CD4-positive, alpha-beta T cell (primary cell): ENCODE data around the gene C1QTNF9B. TPM values are rescaled to one million over a fixed set of nuclear protein-coding genes. Genes with fewer than 3 reads are reported as not detected.
"Not testable (repeated sequence)": the region's sequence is repeated elsewhere in the genome, so short reads cannot be mapped to it uniquely, and the experiment has no call there.

Experiments used
- ATAC-seq: fragments of 200-7000 bp; cut with Tn5 transposase; one replicate; pipeline ENCODE4 v1.10.0; 2022; ENCODE audit warnings: mild to moderate bottlenecking; ENCODE audit not compliant: poor library complexity
- CTCF ChIA-PET: fragments of 350-600 bp; sonication (Branson Sonifier 250); formaldehyde crosslinking; loops from one replicate; lab custom pipeline; 2021; ENCODE audit warnings: antibody characterized with exemption, inconsistent platforms; lab: Charles Lee
- POLR2A ChIA-PET: fragments of 350-600 bp; sonication (Branson Sonifier 250); formaldehyde crosslinking; loops from one replicate; lab custom pipeline; 2021; ENCODE audit warnings: antibody characterized with exemption, inconsistent platforms; lab: Charles Lee
- DNase-seq, 14 experiments: peaks; one replicate each; pipeline ENCODE4 v3.0.0-alpha.2; 2013 to 2020; ENCODE audit warnings: mixed read lengths in 2 of 14
- H3K27ac ChIP-seq, 2 donors: one replicate each; pipeline versions ENCODE4 v1.5.1 to v1.7.0; 2013; ENCODE audit warnings: low read length in 2 of 2, low read depth in 1 of 2, mild to moderate bottlenecking in 1 of 2
- H3K27me3 ChIP-seq, 2 experiments: 1 replicate in 1 of 2; 2 replicates in 1 of 2; pipeline versions ENCODE4 v1.6.1 to v1.7.0; 2013; ENCODE audit warnings: low read length in 2 of 2, control low read depth in 1 of 2, mild to moderate bottlenecking in 1 of 2, moderate library complexity in 1 of 2; ENCODE audit not compliant: insufficient read depth in 2 of 2, control insufficient read depth in 1 of 2
- H3K36me3 ChIP-seq: one replicate; pipeline ENCODE4 v1.6.1; 2013; ENCODE audit warnings: low read length, control low read depth; ENCODE audit not compliant: insufficient read depth
- H3K4me1 ChIP-seq: one replicate; pipeline ENCODE4 v1.6.1; 2013; ENCODE audit warnings: low read length, control low read depth; ENCODE audit not compliant: insufficient read depth
- H3K4me3 ChIP-seq: one replicate; pipeline ENCODE4 v1.5.1; 2013; ENCODE audit warnings: mild to moderate bottlenecking, low read length, moderate library complexity
- H3K9me3 ChIP-seq, 2 experiments: 1 replicate in 1 of 2; 2 replicates in 1 of 2; pipeline versions ENCODE4 v1.6.1 to v1.7.0; 2013; ENCODE audit warnings: low read length in 2 of 2, mild to moderate bottlenecking in 2 of 2, control low read depth in 1 of 2, moderate library complexity in 1 of 2; ENCODE audit not compliant: control insufficient read depth in 1 of 2, insufficient read depth in 1 of 2
- H3K27ac Mint-ChIP-seq: one replicate; pipeline ENCODE4 v1.8.0; 2020; ENCODE audit warnings: mixed read lengths
- H3K27me3 Mint-ChIP-seq: one replicate; pipeline ENCODE4 v1.8.0; 2021; ENCODE audit warnings: mixed read lengths
- H3K36me3 Mint-ChIP-seq: one replicate; pipeline ENCODE4 v1.8.0; 2021; ENCODE audit warnings: low read depth, mixed read lengths
- H3K4me1 Mint-ChIP-seq: one replicate; pipeline ENCODE4 v1.8.0; 2021; ENCODE audit warnings: low read depth, mixed read lengths
- H3K4me3 Mint-ChIP-seq: one replicate; pipeline ENCODE4 v1.8.0; 2020; ENCODE audit warnings: mild to moderate bottlenecking, mixed read lengths
- H3K9me3 Mint-ChIP-seq: one replicate; pipeline ENCODE4 v1.8.0; 2020; ENCODE audit warnings: mixed read lengths
- CTCF ChIP-seq: fragments of 200-600 bp; IDR thresholded peaks from one replicate; pipeline ENCODE4 v1.8.0; 2022; ENCODE audit warnings: antibody characterized with exemption, mild to moderate bottlenecking
- intact Hi-C, 2 experiments: fragments of 100-400 bp; cut with DNase I in 1 of 2; cut with micrococcal nuclease in 1 of 2; formaldehyde crosslinking; loops; one replicate each; pipeline versions ENCODE4 v1.15.1 to v1.9.0; 2023 to 2025; cut with DNase I, micrococcal nuclease
- total RNA-seq, 174 experiments: library from RNA in 2 of 174; stranded (reverse) in 2 of 174; gene quantifications; one replicate each; pipeline ENCODE4 v1.2.3 and lab custom pipeline; 2021 to 2026

The C1QTNF9B gene
- total RNA-seq, 2 experiments from 2014 or later, result not detected

DNA sequence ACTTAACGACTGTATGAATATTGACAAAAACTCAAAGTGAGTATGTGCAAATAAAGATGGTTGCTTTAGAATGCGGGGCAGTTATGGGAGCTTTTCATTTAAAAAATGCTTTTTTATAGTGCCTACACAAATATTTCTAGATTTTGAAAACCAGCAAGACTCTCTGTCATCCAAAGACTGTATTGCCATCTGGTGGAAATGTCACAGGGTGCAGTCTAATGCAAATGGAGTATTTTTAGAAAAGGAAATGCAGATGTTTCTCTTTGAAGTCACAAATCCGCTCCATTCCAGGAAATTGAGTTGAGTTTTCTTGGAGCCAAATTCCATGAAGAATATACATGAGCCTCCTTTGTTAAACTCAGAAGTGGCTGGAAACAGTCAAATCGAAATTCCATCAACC is 2.3 kb upstream of the C1QTNF9B start:
- intact Hi-C loops, result loop anchor here (1.0 to 5.0 kb wide), 2 partner anchors 327 to 433 kb away; partner anchors contain the start of gene TNFRSF19 (in 1 of the 2)
- Mint-ChIP-seq H3K27ac (no peak overlapping the region), H3K4me1 (no peaks in the 10 kb centered on the region), H3K4me3 (no peak overlapping the region), H3K36me3 (no peaks in the 10 kb centered on the region), H3K9me3 (no peaks in the 10 kb centered on the region), H3K27me3 (peaks cover 50% of the 10 kb centered on the region)
- H3K4me1 ChIP-seq, result peaks cover 12% of the 10 kb centered on the region
- peak; percentile 69 for TF ChIP-seq CTCF
- peaks cover 0 to 6% of the 10 kb centered on the region in 2 experiments for H3K9me3 ChIP-seq
- DNase-seq (peak in 10 of 14 experiments; percentile 4 to 62 (median 26)), ATAC-seq (peak; percentile 77)
- ChIA-PET POLR2A (no interaction called here), CTCF (no interaction called here)
- no peak overlapping the region for H3K27ac ChIP-seq
- H3K4me3 ChIP-seq, result no peak overlapping the region
- peaks cover 24 to 38% of the 10 kb centered on the region in 2 experiments for H3K27me3 ChIP-seq
- H3K36me3 ChIP-seq, result no peaks in the 10 kb centered on the region

GRCh38 chr13:23898101-23898500 is 799 bp upstream of the C1QTNF9B start:
- no peaks in the 10 kb centered on the region for H3K4me1 Mint-ChIP-seq
- ChIA-PET POLR2A (no interaction called here), CTCF (no interaction called here)
- H3K27me3 Mint-ChIP-seq, result peaks cover 40% of the 10 kb centered on the region
- intact Hi-C loops, result loop anchor here in 1 of 2 experiments (5.0 kb wide), 1 partner anchor 326 kb away; the partner anchor contains the start of gene TNFRSF19
- peaks cover 2% of the 10 kb centered on the region for H3K4me1 ChIP-seq
- no peaks in the 10 kb centered on the region for H3K9me3 ChIP-seq
- no peak overlapping the region for H3K27ac Mint-ChIP-seq
- peaks cover 12 to 25% of the 10 kb centered on the region in 2 experiments for H3K27me3 ChIP-seq
- no peak overlapping the region for H3K4me3 ChIP-seq
- no peak for TF ChIP-seq CTCF
- no peak overlapping the region for H3K4me3 Mint-ChIP-seq
- no peak overlapping the region for H3K27ac ChIP-seq
- H3K36me3 ChIP-seq, result no peaks in the 10 kb centered on the region
- DNase-seq (no peak), ATAC-seq (no peak)
- no peaks in the 10 kb centered on the region for H3K36me3 Mint-ChIP-seq
- H3K9me3 Mint-ChIP-seq, result no peaks in the 10 kb centered on the region

DNA sequence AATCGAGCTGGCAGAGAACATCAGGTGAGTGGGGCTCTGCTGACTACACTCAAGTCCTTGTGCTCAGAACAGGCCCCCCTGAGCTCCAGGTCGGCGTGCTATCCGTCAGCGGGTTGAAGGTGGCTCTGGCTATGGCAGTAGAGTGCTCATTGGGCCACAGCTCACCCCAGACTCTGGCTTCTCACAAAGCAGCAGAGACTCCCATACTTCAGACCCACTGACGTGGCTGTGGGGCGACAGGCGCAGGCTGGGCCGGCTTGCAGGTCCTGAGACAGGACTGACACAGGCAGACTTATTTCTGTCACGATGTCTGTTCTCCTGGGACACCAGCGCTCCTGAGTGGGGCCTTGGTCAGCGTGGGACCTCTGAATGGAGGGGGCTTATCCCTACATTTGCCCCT is 2.6 kb downstream of the C1QTNF9B start:
- H3K4me3 Mint-ChIP-seq, H3K27ac ChIP-seq, CTCF ChIA-PET, H3K4me3 ChIP-seq, H3K27me3 Mint-ChIP-seq, H3K9me3 Mint-ChIP-seq, DNase-seq, H3K27ac Mint-ChIP-seq, POLR2A ChIA-PET, H3K36me3 Mint-ChIP-seq, H3K36me3 ChIP-seq, H3K4me1 Mint-ChIP-seq, H3K9me3 ChIP-seq, ATAC-seq, H3K27me3 ChIP-seq, H3K4me1 ChIP-seq: not testable (repeated sequence)
- intact Hi-C loops, result loop anchor here in 1 of 2 experiments (5.0 kb wide), 1 partner anchor 322 kb away; the partner anchor contains the start of gene TNFRSF19

DNA sequence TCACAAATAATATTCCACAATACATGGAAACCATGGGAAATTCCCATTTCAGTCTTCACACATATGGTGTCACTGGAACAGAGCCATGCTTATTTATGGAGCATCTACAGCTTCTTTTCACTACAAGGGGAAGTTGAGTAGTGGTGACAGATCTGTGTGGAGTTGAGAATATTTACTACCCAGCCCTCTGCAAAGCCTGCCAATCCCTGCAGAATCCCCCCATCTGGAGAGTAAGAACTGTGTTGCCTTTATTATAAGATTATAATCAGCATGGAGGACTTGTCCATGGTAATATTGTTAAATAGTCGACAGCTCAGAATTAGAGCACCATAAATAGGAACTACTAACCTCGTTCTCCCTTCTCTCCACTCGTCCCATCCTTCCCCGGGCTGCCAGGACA is 3.5 kb downstream of the C1QTNF9B start:
- intact Hi-C loops, H3K27ac ChIP-seq, H3K4me3 Mint-ChIP-seq, H3K4me3 ChIP-seq, H3K27ac Mint-ChIP-seq, H3K9me3 ChIP-seq, H3K27me3 ChIP-seq, POLR2A ChIA-PET, H3K27me3 Mint-ChIP-seq, H3K36me3 Mint-ChIP-seq, DNase-seq, H3K36me3 ChIP-seq, H3K9me3 Mint-ChIP-seq, ATAC-seq, CTCF ChIA-PET: not testable (repeated sequence)
- H3K4me1 Mint-ChIP-seq, result peaks cover 10% of the 10 kb centered on the region
- H3K4me1 ChIP-seq, result peaks cover 11% of the 10 kb centered on the region
